Measurements from ENCODE around the gene CXXC4.
A peak's percentile ranks its signal among the peaks of the same experiment; 100 is the strongest.

CXXC4 gene

DNA sequence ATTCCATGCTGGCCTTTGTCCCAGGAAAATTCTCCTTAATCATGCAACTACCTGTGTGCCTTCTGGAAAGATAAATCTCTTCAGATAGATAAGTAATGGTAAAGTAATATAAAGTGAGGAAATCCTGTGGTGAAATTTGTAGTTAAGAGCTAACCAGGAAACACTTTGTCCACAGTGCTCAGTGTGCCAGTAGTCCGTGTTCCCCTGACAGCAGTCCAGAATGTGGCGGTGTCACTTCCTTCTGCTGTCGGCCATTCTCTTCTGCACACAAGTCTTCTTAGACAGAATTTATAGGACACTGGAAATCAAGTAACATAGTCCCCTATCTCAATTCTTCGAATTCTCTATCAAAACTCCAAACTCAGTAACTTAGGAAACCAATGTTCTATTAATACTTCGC is 5.7 kb upstream of the CXXC4 start:
- no peak for TF ChIP-seq CTCF (IDR thresholded peaks at IDR 0.05; ENCODE audit: insufficient read depth, missing control alignments)
- DNase-seq (ENCODE audit: insufficient read length, low spot score) (no peak), FAIRE-seq (no peak)

DNA sequence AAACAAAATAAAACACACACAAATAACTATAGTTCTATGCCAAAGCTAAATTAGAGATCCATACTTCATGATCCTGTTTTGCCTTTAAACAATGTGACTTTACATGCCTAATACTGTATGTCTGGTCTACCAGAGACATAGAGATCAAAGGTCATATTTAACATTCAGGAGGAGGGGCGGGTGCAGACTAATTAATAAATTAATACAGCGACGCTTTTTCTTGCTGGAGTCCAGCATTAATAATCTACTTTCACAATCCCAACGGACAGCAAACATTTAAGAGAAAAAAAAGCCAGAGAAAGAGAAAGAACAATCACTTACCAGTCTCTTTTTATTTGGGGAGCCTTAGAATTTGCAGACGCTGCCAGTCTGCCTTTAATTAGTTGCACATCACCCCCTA is 509 bp downstream of the CXXC4 start:
- no peak for DNase-seq (ENCODE audit: insufficient read length, low spot score)

GRCh38 chr4:104493081-104493831 is 1.4 kb downstream of the CXXC4 start:
- no peak for TF ChIP-seq CTCF (IDR thresholded peaks at IDR 0.05; ENCODE audit: insufficient read depth, missing control alignments)
- FAIRE-seq (peak; percentile 86), DNase-seq (ENCODE audit: insufficient read length, low spot score) (no peak)

More for the DNA sequence above, 509 bp downstream of the CXXC4 start:
- FAIRE-seq, result no peak
- no peak for TF ChIP-seq CTCF (IDR thresholded peaks at IDR 0.05; ENCODE audit: insufficient read depth, missing control alignments)

DNA sequence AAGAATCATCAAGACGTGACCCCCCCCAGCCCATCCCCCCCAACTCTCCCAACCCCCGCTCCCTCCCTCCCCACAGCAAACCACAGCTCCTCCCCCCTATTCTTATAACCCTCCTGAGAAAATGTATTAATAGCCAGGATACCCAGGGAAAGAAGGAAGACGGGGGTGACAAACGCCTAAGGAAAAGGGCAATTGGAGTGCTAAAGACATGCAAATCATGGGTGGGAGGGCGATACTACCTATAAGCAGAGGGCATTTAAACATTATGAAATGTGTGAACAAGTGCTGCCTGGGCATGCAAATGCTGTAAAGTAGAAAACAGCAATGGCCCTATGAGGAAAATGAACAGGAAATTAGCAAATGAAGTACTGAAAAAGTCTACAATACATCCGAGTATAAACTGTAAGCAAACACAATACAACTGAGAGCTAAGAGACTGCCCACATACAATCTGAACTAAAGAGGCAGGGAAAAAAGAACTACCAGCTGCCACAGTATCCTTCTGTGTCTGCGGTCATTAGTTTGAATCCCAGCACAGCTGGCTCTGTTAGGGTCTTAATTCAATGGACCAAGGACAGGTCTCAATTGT is 2.4 kb downstream of the CXXC4 start:
- no peak for TF ChIP-seq CTCF (IDR thresholded peaks at IDR 0.05; ENCODE audit: insufficient read depth, missing control alignments)
- DNase-seq (ENCODE audit: insufficient read length, low spot score) (no peak), FAIRE-seq (no peak)

DNA sequence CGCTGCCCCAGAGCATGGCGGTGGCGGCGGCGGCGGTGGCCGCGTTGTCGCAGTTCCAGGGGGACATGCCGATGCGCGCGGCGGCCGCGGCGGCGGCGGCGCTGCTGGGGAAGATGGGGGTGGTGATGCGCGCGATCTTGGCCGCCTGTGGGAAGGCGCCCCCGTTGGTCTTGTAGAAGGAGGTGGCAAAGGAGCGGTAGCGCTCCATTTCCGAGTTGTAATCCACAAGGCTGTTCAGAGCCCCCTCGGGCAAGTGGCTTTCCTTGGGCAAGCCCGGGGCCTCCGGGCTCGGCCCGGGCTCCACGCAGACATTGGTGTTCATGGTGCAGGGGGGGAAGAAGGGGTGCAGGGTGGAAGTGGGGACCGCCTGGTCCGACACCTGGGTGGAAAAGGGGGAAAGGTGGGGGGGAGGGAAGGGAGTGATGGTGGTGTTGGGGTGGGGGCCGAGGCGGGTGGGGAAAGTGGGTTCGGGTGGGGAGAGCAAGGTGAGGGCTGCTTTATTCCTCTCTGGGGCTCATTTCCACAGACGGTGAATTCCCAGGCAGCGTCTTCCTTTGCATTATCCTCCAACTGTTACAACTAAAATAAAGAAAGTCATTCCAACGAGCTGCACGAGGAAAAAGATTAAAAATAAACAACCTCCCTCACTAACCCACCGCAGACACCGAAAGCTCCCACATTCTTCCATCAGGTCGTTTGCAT is 3.1 kb downstream of the CXXC4 start:
- FAIRE-seq (no peak), DNase-seq (ENCODE audit: insufficient read length, low spot score) (no peak)
- TF ChIP-seq CTCF (IDR thresholded peaks at IDR 0.05; ENCODE audit: insufficient read depth, missing control alignments), result no peak

GRCh38 chr4:104490770-104491480 is 3.8 kb downstream of the CXXC4 start:
- DNase-seq (ENCODE audit: insufficient read length, low spot score) (no peak), FAIRE-seq (no peak)
- TF ChIP-seq CTCF (IDR thresholded peaks at IDR 0.05; ENCODE audit: insufficient read depth, missing control alignments), result no peak
